GM23248 (cell line): ENCODE results near the gene CIC.

Experiments
- EZH2 ChIP-seq: fragments of 200-600 bp; sonication (generic); IDR thresholded peaks from 2 replicates; pipeline ENCODE4 v1.6.1; 2018; ENCODE audit warnings: antibody characterized with exemption, mild to moderate bottlenecking; ENCODE audit not compliant: insufficient read depth, poor library complexity, severe bottlenecking
- EZH2phosphoT487 ChIP-seq: fragments of 200-600 bp; sonication (generic); IDR thresholded peaks from 2 replicates; pipeline ENCODE4 v1.6.1; 2018; ENCODE audit warnings: antibody characterized with exemption, moderate library complexity, mild to moderate bottlenecking, low read depth; ENCODE audit not compliant: insufficient read depth

DNA sequence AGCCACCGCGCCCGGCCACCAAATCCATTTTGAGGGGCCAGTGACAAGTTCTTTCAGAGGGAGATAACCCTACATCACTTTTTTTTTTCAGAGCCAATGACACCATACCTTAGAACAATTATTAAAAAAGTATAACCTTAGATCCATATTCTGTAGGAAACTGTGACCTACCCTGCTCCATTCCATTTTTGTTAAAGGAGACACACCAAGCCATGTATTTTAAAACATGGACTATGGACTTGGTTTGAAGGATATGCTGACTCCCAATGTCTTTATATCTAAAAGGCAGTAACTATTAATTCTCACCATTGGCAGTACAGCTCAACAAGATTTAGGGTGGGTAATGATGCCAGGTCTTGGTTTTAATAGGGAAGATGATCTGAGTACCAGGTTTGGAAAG lies 27.8 kb upstream of the CIC start:
- no peak for TF ChIP-seq EZH2phosphoT487
- no peak for TF ChIP-seq EZH2
